ENCODE results near the gene SLC23A2.
"Not testable (repeated sequence)": the region's sequence is repeated elsewhere in the genome, so short reads cannot be mapped to it uniquely, and the experiment has no call there.

SLC23A2 gene

DNA sequence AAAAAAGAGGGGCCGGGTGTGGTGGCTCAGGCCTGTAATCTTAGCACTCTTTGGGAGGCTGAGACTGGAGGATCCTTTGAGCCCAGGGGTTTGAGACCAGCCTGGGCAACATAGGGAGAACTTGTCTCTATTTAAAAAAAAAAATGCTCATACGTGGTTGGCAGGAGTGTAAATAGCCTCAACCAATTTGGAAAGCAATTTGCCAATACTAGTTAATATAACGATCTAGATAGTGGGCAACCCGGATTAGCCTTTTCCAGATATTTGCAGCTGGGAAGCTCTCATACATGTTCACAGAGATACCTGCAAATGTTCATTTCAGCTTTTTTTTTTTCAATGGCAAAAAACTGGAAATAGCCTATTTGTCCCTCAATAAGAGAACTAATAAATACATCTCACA is 39.0 kb upstream of the SLC23A2 start:
- H3K27me3 ChIP-seq, result no peaks in the 10 kb centered on the region
- intact Hi-C loops (cut with DNase I; ENCODE audit: low total_unique reads), result no loop called here
- H3K36me3 ChIP-seq, result no peaks in the 10 kb centered on the region
- no peak overlapping the region for H3K4me3 ChIP-seq
- H3K4me1 ChIP-seq, result peaks cover 0 to 9% (median 0%) of the 10 kb centered on the region in 4 donors
- no peak for DNase-seq
- TF ChIP-seq, protein P1, sequence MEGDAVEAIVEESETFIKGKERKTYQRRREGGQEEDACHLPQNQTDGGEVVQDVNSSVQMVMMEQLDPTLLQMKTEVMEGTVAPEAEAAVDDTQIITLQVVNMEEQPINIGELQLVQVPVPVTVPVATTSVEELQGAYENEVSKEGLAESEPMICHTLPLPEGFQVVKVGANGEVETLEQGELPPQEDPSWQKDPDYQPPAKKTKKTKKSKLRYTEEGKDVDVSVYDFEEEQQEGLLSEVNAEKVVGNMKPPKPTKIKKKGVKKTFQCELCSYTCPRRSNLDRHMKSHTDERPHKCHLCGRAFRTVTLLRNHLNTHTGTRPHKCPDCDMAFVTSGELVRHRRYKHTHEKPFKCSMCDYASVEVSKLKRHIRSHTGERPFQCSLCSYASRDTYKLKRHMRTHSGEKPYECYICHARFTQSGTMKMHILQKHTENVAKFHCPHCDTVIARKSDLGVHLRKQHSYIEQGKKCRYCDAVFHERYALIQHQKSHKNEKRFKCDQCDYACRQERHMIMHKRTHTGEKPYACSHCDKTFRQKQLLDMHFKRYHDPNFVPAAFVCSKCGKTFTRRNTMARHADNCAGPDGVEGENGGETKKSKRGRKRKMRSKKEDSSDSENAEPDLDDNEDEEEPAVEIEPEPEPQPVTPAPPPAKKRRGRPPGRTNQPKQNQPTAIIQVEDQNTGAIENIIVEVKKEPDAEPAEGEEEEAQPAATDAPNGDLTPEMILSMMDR (IDR thresholded peaks at IDR 0.05), result no peak
- H3K27ac ChIP-seq, result no peak overlapping the region
- no peaks in the 10 kb centered on the region for H3K9me3 ChIP-seq

DNA sequence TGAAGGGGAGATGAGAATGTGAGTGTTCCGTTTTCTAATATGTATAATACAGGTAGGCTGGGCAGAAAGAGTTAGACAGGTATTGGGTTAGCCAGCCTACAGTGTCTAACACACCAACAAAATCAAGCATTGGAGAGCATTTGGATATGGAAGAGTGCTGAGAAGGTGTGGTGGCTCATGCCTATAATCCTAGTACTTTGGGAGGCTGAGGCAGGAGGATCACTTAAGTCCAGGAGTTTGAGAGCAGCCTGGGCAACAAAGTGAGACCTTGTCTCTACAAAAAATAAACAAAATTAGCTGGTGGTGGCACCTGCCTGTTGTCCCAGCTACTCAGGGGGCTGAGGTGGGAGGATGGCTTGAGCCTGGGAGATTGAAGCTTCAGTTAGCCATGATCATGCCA is 38.6 kb upstream of the SLC23A2 start:
- Histone ChIP-seq H3K36me3 (no peaks in the 10 kb centered on the region), H3K4me1 (peaks cover 0 to 9% (median 0%) of the 10 kb centered on the region in 4 donors), H3K4me3 (no peak overlapping the region), H3K27me3 (no peaks in the 10 kb centered on the region), H3K27ac (no peak overlapping the region), H3K9me3 (no peaks in the 10 kb centered on the region)
- intact Hi-C loops (cut with DNase I; ENCODE audit: low total_unique reads), result no loop called here
- DNase-seq, result no peak
- TF ChIP-seq, protein P1 (IDR thresholded peaks at IDR 0.05), result no peak

DNA sequence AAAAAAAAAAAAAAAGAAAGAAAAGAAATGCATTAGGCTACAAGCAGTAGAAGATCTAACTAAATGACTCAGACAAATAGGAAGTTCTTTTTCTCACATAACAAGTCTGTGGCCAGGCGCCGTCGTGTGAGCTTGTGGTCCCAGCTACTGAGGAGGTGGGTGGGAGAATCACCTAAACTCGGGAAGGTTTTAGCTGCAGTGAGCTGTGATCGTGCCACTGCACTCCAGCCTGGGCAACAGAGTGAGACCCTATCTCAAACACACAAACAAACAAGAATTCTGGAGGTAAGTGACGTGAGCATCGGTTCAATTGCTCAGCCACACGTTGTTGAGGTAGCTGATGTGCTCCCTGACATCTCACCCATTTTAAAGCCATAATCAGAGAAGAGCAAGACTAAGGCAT is 37.9 kb upstream of the SLC23A2 start:
- Histone ChIP-seq H3K4me3 (no peak overlapping the region), H3K4me1 (peaks cover 0 to 9% (median 0%) of the 10 kb centered on the region in 4 donors), H3K27me3 (no peaks in the 10 kb centered on the region), H3K27ac (no peak overlapping the region), H3K9me3 (no peaks in the 10 kb centered on the region), H3K36me3 (no peaks in the 10 kb centered on the region)
- no peak for DNase-seq
- TF ChIP-seq, protein P1 (IDR thresholded peaks at IDR 0.05), result no peak
- intact Hi-C loops (cut with DNase I; ENCODE audit: low total_unique reads), result no loop called here

DNA sequence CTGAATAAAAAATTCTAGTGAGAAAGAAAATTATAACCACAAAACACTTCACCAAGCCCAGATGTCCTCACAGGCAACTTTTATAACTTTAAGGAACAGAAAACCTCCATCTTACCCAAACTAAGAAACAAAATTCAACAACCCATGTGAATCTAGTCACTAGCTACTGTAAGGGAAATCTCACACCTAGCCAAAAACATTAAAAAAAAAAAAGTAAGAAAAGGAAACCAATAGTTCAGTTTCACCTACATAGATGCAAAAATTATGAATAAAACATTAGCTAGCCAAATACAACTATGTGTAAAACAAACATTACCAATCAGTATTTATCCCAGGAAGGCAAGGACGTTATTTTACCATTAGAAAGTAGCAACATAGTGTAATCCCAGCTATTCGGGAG is 35.5 kb upstream of the SLC23A2 start:
- Histone ChIP-seq H3K4me3 (no peak overlapping the region), H3K27me3 (no peaks in the 10 kb centered on the region), H3K27ac (no peak overlapping the region), H3K36me3 (no peaks in the 10 kb centered on the region), H3K4me1 (peaks cover 0 to 7% (median 0%) of the 10 kb centered on the region in 4 donors), H3K9me3 (no peaks in the 10 kb centered on the region)
- intact Hi-C loops (cut with DNase I; ENCODE audit: low total_unique reads), result no loop called here
- TF ChIP-seq, protein P1 (IDR thresholded peaks at IDR 0.05), result no peak
- no peak for DNase-seq

DNA sequence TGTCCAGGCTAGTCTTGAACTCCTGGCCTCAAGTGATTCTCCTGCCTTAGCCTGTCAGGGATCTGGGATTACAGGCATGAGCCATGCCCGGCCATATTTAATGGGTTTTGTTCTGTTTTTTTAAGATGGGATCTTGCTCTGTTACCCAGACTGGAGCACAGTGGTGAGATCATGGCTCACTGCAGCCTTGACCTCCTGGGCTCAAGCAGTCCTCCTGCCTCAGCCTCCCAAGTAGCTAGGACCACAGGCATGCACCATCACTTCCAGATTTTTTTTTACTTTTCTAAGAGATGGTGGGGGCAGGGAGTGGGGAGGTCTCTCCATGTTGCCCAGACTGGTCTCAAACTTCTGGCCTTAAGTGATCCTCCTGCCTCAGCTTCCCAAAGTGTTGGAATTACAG is 34.2 kb upstream of the SLC23A2 start:
- DNase-seq; intact Hi-C loops (cut with DNase I; ENCODE audit: low total_unique reads); H3K27ac ChIP-seq: not testable (repeated sequence)

DNA sequence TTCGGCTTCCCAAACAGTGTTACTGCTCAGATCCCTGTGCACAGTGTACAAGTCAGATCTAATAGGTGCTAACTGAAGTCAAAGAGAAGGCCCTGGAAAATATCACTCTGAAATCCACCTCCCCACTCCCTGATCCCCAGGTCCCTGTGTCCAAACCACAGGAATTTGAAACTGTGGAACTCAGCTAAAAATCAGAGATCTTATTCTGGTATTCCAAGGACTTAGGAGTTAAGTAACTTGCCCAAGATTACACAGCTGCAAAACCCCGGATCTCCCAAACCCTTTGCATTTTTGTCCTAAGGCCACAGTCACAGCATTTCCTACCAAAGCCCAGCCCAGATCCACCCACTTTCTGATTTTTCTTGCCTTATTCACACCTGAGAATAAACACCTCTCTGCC is 32.3 kb upstream of the SLC23A2 start:
- DNase-seq, result no peak
- no peaks in the 10 kb centered on the region for H3K36me3 ChIP-seq
- H3K27ac ChIP-seq, result no peak overlapping the region
- H3K9me3 ChIP-seq, result no peaks in the 10 kb centered on the region
- TF ChIP-seq, protein P1 (IDR thresholded peaks at IDR 0.05), result no peak
- H3K27me3 ChIP-seq, result no peaks in the 10 kb centered on the region
- intact Hi-C loops (cut with DNase I; ENCODE audit: low total_unique reads), result no loop called here
- H3K4me3 ChIP-seq, result no peak overlapping the region
- no peaks in the 10 kb centered on the region for H3K4me1 ChIP-seq

More for the DNA sequence above, 34.2 kb upstream of the SLC23A2 start:
- H3K4me3 ChIP-seq, H3K36me3 ChIP-seq, H3K27me3 ChIP-seq, H3K4me1 ChIP-seq, H3K9me3 ChIP-seq: not testable (repeated sequence)

DNA sequence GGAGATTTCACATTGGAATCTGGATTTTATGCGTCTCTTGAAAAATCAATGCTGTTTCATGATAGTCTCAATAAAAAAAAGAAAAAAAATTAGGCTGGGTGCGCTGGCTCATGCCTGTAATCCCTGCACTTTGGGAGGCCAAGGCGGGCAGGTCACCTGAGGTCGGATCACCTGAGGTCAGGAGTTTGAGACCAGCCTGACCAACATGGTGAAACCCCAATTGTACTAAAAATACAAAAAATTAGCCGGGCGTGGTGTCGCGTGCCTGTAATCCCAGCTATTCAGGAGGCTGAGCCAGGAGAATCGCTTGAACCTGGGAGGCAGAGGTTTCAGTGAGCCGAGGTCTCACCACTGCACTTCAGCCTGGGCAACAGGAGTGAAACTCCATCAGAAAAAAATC is 30.4 kb upstream of the SLC23A2 start:
- H3K9me3 ChIP-seq; H3K27me3 ChIP-seq; DNase-seq; H3K27ac ChIP-seq; intact Hi-C loops (cut with DNase I; ENCODE audit: low total_unique reads); H3K4me3 ChIP-seq; H3K4me1 ChIP-seq; H3K36me3 ChIP-seq: not testable (repeated sequence)

Measured in tibial artery (tissue), 4 donors.